Measurements from ENCODE around the gene SORL1.

GRCh38 chr11:121570453-121570852 is 118.3 kb downstream of the SORL1 start:
- no peak for TF ChIP-seq RAD21 (conservative IDR thresholded peaks at IDR 0.05)
- no peak for TF ChIP-seq CTCF (IDR thresholded peaks at IDR 0.05; ENCODE audit: poor library complexity, severe bottlenecking)
- no peak for TF ChIP-seq SMC3 (conservative IDR thresholded peaks at IDR 0.05; ENCODE audit: poor library complexity)
- no peak for TF ChIP-seq TAF1 (IDR thresholded peaks at IDR 0.05; ENCODE audit: low read depth)
- TF ChIP-seq REST (IDR thresholded peaks at IDR 0.05; ENCODE audit: borderline replicate concordance) = no peak
- no peak for TF ChIP-seq MXI1 (conservative IDR thresholded peaks at IDR 0.05; ENCODE audit: poor library complexity, severe bottlenecking)
- no peak for TF ChIP-seq EP300 (conservative IDR thresholded peaks at IDR 0.05; ENCODE audit: poor library complexity, severe bottlenecking)
- TF ChIP-seq EZH2 (IDR thresholded peaks at IDR 0.05; ENCODE audit: borderline replicate concordance, insufficient read depth, low read length, poor library complexity, severe bottlenecking) = no peak

Data from neural cell (in vitro differentiated cells).